Astrocyte of the cerebellum (primary cell): ENCODE data around the gene DCST1.
"Not testable (repeated sequence)": the region's sequence is repeated elsewhere in the genome, so short reads cannot be mapped to it uniquely, and the experiment has no call there.

ENCODE experiments used
- DNase-seq: peaks from one replicate; pipeline ENCODE4 v3.0.0-alpha.2; 2011; ENCODE audit warnings: low read depth
- H3K4me3 ChIP-seq: 2 replicates; pipeline ENCODE4 v1.5.1; 2011; ENCODE audit warnings: mild to moderate bottlenecking, low read depth, low read length, moderate library complexity
- in situ Hi-C: cut with HindIII; loops from 2 replicates; pipeline ENCODE4 v1.10.0; 2017; ENCODE audit warnings: low sequenced_read_pairs
- TF ChIP-seq, protein P1 (sequence below): IDR thresholded peaks from 2 replicates; pipeline ENCODE4 v1.5.1; 2012; ENCODE audit warnings: low read length, low read depth, moderate library complexity, mild to moderate bottlenecking; ENCODE audit errors: missing control alignments

The DCST1 gene, protein sequence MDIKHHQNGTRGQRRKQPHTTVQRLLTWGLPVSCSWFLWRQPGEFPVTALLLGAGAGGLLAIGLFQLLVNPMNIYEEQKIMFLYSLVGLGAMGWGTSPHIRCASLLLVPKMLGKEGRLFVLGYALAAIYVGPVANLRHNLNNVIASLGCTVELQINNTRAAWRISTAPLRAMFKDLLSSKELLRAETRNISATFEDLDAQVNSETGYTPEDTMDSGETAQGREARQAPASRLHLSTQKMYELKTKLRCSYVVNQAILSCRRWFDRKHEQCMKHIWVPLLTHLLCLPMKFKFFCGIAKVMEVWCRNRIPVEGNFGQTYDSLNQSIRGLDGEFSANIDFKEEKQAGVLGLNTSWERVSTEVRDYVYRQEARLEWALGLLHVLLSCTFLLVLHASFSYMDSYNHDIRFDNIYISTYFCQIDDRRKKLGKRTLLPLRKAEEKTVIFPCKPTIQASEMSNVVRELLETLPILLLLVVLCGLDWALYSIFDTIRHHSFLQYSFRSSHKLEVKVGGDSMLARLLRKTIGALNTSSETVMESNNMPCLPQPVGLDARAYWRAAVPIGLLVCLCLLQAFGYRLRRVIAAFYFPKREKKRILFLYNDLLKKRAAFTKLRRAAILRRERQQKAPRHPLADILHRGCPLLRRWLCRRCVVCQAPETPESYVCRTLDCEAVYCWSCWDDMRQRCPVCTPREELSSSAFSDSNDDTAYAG

DNA sequence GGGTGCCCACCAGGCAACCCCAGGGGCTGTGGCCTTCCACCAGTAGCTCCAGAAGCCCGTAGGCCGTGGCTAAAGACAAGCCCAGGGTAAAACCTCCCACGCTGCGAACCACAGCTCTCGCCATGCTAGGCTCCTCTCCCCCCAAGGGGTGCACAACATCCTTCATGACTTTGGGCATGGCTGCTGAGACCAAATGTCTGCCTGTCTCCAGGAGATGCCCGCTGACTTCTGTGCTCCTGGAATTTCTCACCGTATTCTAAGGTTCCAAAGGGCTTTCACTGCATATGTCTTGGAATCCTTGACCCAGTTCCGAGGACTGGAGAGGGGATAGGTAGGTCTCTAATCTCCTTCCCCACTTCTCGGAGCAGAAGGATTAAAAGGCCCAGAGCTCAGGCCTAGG lies at the start of gene DCST1, which contains the start of gene DCST2:
Gene DCST1, plus strand, starts transcription at position 301 of the 400 bp plus-strand sequence. CDS start 213 bp downstream, outside the sequence.
Gene DCST2, minus strand, starts transcription at position 258 of the 400 bp plus-strand sequence. Its CDS starts 80 bp downstream, at position 178.
- no peak for DNase-seq
- TF ChIP-seq, protein P1, sequence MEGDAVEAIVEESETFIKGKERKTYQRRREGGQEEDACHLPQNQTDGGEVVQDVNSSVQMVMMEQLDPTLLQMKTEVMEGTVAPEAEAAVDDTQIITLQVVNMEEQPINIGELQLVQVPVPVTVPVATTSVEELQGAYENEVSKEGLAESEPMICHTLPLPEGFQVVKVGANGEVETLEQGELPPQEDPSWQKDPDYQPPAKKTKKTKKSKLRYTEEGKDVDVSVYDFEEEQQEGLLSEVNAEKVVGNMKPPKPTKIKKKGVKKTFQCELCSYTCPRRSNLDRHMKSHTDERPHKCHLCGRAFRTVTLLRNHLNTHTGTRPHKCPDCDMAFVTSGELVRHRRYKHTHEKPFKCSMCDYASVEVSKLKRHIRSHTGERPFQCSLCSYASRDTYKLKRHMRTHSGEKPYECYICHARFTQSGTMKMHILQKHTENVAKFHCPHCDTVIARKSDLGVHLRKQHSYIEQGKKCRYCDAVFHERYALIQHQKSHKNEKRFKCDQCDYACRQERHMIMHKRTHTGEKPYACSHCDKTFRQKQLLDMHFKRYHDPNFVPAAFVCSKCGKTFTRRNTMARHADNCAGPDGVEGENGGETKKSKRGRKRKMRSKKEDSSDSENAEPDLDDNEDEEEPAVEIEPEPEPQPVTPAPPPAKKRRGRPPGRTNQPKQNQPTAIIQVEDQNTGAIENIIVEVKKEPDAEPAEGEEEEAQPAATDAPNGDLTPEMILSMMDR = no peak
- in situ Hi-C loops = no loop called here

DNA sequence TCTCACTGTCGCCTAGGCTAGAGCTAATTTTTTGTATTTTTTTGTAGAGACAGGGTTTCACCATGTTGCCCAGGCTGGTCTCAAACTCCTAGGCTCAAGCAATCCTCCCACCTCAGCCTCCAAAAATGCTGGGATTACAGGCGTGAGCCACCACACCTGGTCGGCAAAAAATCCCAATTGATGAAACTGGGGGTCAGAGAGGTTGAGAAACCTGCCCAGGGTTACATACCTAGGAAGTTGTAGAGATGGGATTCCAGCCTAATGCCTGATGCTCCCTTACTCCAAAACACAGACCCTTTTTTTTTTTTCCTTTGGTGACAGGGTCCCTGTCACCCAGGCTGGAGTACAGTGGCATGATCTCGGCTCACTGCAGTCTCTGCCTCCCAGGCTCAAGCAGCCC lies 46.9 kb upstream of the DCST1 start:
- in situ Hi-C loops, DNase-seq, H3K4me3 ChIP-seq: not testable (repeated sequence)

More for the DNA sequence above, at the start of gene DCST1, which contains the start of gene DCST2:
- no peak within 1 kb of the TSS for H3K4me3 ChIP-seq

DNA sequence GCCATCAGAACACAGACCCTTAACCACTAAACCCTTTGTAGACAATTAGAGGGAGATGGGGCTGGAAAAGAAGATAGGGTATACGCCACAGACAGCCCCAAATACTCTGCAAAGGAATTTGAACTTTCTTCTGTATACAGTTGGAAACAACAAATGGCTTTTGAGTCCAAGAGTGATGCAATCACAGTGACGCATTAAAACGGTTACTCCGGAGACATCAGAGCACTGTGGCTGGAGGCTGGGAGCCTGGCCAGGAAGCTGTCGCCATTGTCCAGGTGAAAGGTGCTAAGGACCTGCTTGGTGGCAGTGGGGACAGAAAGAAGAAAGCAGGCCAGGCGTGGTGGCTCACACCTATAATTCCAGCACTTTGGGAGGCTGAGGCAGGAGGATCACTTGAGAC lies 46.3 kb upstream of the DCST1 start:
- no peak for DNase-seq
- TF ChIP-seq, protein P1 = no peak
- H3K4me3 ChIP-seq = no peak overlapping the region
- in situ Hi-C loops = no loop called here

DNA sequence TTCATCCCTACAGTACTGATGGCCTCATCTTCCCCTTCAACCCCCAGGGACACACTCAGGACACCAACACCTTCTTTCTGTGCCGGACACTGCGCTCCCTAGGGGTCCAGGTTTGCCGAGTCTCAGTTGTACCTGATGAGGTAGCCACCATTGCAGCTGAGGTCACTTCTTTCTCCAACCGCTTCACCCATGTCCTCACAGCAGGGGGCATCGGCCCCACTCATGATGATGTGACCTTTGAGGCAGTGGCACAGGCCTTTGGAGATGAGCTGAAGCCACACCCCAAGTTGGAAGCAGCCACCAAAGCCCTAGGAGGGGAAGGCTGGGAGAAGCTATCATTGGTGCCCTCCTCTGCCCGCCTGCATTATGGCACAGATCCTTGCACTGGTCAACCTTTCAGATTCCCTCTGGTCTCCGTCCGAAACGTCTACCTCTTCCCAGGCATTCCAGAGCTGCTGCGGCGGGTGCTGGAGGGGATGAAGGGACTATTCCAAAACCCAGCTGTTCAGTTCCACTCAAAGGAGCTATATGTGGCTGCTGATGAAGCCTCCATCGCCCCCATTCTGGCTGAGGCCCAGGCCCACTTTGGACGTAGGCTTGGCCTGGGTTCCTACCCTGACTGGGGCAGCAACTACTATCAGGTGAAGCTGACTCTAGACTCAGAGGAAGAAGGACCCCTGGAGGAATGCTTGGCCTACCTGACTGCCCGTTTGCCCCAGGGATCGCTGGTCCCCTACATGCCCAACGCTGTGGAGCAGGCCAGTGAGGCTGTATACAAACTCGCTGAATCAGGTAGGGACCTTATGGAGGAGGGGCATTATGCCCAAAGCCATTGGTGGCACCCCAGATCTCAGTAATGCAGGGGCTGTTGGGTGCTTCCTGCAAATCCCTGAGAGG lies 45.3 kb upstream of the DCST1 start:
- TF ChIP-seq, protein P1 = no peak

DNA sequence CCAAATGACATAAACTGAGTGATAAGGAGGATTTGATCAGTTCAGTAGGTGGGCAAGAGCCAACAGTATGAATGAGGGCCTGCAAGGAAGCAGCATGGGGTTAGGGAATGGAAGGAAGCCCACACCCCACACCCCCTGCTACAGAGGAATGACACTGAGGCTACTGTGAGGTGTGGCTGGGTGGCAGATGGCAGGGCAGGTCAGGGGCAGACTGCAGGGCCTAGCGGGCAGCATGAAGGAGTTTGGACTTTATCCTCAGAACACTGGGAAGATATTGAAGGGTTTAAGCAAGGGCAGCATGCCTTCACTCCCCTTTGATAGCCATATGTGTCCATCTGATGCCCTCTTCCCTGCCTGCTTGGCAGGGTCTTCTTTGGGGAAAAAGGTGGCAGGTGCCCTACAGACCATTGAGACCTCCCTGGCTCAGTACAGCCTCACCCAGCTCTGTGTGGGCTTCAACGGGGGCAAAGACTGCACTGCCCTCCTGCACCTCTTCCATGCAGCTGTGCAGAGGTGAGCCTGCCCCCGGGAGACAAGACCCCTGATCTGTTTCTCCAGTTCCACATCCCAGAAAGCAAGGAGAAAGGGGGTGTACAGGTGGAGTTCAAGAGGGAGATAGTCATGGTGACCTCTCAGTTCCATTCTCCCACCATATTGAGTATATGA lies 44.3 kb upstream of the DCST1 start:
- in situ Hi-C loops = no loop called here
- no peak overlapping the region for H3K4me3 ChIP-seq
- TF ChIP-seq, protein P1 = no peak
- DNase-seq = no peak

More for the DNA sequence above, 45.3 kb upstream of the DCST1 start:
- no peak overlapping the region for H3K4me3 ChIP-seq
- DNase-seq = no peak
- in situ Hi-C loops = no loop called here

DNA sequence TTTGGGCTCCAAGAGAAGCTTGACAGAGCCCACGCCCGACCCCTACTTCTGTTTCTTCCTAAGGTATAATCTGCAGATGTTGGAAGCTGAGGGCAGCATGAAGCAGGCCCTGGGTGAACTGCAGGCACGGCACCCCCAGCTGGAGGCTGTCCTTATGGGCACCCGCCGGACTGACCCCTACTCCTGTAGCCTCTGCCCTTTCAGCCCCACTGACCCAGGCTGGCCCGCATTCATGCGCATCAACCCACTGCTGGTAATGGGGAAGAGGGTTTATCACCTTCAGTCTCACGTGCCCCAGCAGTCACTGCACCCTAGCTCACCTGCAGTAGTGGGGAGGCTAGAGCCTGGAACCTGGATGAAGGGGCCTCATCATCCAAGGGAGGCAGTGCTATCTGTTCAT lies 43.3 kb upstream of the DCST1 start:
- in situ Hi-C loops = no loop called here
- no peak overlapping the region for H3K4me3 ChIP-seq
- no peak for DNase-seq
- TF ChIP-seq, protein P1 = no peak
